SJSA1 (cell line): Measurements from ENCODE around the gene FXYD6. TPM values are rescaled to one million over a fixed set of nuclear protein-coding genes. Genes with fewer than 3 reads are reported as not detected.

Experiments
- DNase-seq, 2 experiments: peaks; one replicate each; pipeline ENCODE4 v3.0.0-alpha.2; 2015 to 2020; ENCODE audit warnings: low spot score in 2 of 2, low read depth in 1 of 2
- H3K27ac ChIP-seq: fragments of 250-450 bp; sonication (Bioruptor Pico); 2 replicates; pipeline ENCODE4 v1.5.1; 2020; ENCODE audit warnings: mild to moderate bottlenecking, moderate library complexity
- H3K27me3 ChIP-seq: fragments of 250-450 bp; sonication (Bioruptor Pico); replicated peaks from 2 replicates; pipeline ENCODE4 v1.5.1; 2020; ENCODE audit warnings: mild to moderate bottlenecking, moderate library complexity
- H3K36me3 ChIP-seq: fragments of 250-450 bp; sonication (Bioruptor Pico); 2 replicates; pipeline ENCODE4 v1.5.1; 2020; ENCODE audit warnings: mild to moderate bottlenecking
- H3K4me1 ChIP-seq: fragments of 250-450 bp; sonication (Bioruptor Pico); replicated peaks from 2 replicates; pipeline ENCODE4 v1.6.1; 2021; ENCODE audit warnings: mild to moderate bottlenecking
- H3K4me3 ChIP-seq: fragments of 250-450 bp; sonication (Bioruptor Pico); 2 replicates; pipeline ENCODE4 v1.5.1; 2020; ENCODE audit warnings: mild to moderate bottlenecking
- H3K9me3 ChIP-seq: fragments of 250-450 bp; sonication (Bioruptor Pico); replicated peaks from 2 replicates; pipeline ENCODE4 v1.5.1; 2020; ENCODE audit warnings: mild to moderate bottlenecking
- total RNA-seq: library from RNA; depleted of rRNA; stranded (reverse); fragments of >200 nt; shearing (Covaris generic); gene quantifications from 2 replicates; pipeline ENCODE4 v1.2.3, GENCODE V29; 2014

The FXYD6 gene
- total RNA-seq, 1 experiment from 2014 or later: 0.05 TPM

DNA sequence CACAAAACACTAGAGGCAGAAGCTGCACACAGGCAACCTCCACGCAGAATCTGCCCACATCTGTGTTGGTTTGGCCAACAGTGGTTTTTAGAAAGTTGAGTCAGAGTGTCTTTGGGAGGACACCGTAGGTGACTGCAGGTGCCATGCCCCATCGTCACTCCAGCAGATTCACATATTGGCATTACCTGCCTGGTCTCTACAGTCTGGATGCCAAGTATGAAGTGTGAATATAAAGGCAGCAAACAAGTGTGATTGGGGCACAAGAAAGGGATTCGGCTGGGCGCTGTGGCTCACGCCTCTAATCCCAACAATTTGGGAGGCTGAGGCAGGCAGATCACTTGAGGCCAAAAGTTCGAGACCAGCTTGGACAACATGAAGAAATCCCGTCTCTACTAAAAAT, 40.9 kb downstream of the FXYD6 start:
- H3K4me3 ChIP-seq: no peak overlapping the region
- H3K27ac ChIP-seq: no peak overlapping the region
- H3K36me3 ChIP-seq: no peaks in the 10 kb centered on the region
- H3K4me1 ChIP-seq: no peaks in the 10 kb centered on the region
- DNase-seq: no peak
- H3K9me3 ChIP-seq: no peaks in the 10 kb centered on the region
- no peaks in the 10 kb centered on the region for H3K27me3 ChIP-seq

DNA sequence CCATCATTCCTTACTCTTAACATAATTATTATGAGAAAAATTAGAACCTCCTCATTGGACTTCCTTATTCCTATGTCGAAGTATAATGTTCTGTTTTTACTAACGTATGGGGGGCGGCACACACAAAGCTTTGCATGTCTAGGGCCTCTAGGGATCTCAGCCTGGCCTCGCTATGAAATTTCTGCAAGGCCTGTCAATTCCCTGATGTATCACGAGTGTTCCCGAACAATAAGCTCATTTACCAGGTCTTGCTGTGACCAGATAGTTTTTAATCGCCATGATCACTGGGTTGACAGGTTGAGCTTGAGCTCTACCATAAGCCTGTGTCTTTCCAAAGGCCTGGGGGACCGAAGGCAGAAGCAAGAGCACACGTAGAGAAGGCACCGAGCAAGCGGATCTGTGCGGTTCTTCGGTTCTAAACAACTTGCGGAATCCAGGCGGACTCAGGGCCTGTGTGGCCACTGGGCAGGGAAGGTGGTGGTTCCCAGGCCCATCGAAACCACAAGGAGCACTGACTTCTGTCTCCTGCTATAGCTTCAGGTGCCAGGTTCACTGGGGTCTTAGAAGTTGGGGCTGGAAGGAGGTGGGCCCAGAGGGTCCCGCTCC, 41.5 kb downstream of the FXYD6 start:
- DNase-seq: no peak
- no peaks in the 10 kb centered on the region for H3K9me3 ChIP-seq
- H3K36me3 ChIP-seq: no peaks in the 10 kb centered on the region
- no peak overlapping the region for H3K27ac ChIP-seq
- H3K27me3 ChIP-seq: no peaks in the 10 kb centered on the region
- H3K4me1 ChIP-seq: no peaks in the 10 kb centered on the region
- no peak overlapping the region for H3K4me3 ChIP-seq

DNA sequence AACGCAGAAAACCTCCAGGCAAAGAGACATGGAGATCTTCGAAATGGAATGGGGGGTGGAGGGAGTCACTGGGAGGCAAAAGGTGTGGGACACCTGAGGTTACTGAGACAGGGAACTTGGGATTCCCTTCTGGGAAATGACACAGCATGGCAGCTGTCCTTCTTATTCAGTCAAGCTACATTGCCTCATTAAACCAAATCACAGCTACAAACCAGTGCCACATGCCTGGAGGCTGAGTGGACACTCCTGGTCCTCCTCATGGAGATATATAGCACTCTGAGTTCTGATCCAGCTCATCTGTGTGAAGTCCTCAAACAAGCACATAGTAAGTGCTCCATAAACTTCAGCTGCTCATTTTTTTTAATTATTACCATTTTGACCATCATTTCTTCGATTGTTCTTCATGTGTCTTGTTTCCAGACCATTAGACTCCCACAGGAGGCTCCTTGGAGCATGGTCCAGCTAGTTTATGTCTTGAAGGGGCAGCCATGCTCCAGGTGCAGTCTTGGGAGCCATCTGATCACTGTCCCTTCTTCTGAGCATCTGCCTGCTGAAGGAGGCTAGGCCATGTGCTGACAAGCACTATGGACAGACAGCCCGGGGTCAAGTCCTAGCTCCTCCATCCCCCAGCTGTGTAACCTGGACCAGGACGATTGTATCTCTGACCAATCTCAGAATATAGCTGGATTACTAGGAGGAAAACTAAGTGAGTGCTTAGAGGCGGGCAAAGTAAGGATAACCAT, 42.2 kb downstream of the FXYD6 start:
- no peaks in the 10 kb centered on the region for H3K4me1 ChIP-seq
- no peaks in the 10 kb centered on the region for H3K36me3 ChIP-seq
- H3K27me3 ChIP-seq: no peaks in the 10 kb centered on the region
- H3K9me3 ChIP-seq: no peaks in the 10 kb centered on the region
- no peak overlapping the region for H3K27ac ChIP-seq
- DNase-seq: no peak
- no peak overlapping the region for H3K4me3 ChIP-seq

DNA sequence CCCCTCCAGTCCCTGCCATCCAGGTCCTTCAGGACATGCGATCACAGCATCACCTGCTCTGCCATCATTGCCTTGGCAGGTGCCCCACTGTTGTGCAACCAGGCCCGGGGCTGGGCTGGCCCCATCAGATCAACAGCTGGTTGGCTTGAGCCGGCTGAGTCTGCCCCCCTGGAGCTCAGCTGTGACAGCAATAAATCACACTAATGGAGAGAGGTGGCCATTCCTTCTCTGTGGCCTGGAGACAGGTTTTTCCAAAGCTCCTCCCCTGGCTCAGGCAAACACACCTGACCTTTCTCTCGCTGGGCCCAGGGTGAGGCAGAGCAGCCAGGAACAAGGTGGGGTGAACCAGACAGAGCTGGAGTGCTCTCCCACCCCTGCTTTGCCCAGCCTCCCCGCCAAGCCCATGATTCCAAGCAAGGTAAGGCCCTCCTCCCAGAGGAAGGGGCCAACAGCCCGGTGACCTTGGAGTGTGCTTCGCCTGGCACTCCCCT, 43.0 kb downstream of the FXYD6 start:
- DNase-seq: no peak
- H3K27me3 ChIP-seq: no peaks in the 10 kb centered on the region

DNA sequence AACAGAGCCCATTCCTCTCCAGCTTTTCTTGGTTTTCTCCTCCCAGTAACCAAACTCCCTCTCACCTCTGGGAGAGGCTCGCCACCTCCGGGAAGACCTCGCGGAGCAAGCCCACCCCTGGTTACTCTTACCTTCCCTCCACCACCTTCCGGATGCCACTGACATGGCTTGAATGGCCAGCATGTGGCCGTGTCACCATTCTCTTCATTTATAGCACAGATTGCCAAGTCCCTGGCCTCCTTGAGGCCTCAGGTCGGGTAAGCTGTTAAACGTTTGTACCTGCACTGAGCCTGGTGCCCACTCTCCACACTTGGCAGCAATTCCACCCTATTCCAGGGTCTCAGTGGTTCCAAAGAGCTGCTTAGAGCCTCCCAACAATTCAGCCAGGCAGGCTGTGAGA, 43.9 kb downstream of the FXYD6 start:
- Histone ChIP-seq H3K27me3 (no peaks in the 10 kb centered on the region), H3K9me3 (no peaks in the 10 kb centered on the region), H3K4me3 (no peak overlapping the region), H3K4me1 (no peaks in the 10 kb centered on the region), H3K36me3 (no peaks in the 10 kb centered on the region), H3K27ac (no peak overlapping the region)
- DNase-seq: no peak

More for the DNA sequence above, 43.0 kb downstream of the FXYD6 start:
- Histone ChIP-seq H3K4me3 (no peak overlapping the region), H3K36me3 (no peaks in the 10 kb centered on the region), H3K4me1 (no peaks in the 10 kb centered on the region), H3K9me3 (no peaks in the 10 kb centered on the region), H3K27ac (no peak overlapping the region)

DNA sequence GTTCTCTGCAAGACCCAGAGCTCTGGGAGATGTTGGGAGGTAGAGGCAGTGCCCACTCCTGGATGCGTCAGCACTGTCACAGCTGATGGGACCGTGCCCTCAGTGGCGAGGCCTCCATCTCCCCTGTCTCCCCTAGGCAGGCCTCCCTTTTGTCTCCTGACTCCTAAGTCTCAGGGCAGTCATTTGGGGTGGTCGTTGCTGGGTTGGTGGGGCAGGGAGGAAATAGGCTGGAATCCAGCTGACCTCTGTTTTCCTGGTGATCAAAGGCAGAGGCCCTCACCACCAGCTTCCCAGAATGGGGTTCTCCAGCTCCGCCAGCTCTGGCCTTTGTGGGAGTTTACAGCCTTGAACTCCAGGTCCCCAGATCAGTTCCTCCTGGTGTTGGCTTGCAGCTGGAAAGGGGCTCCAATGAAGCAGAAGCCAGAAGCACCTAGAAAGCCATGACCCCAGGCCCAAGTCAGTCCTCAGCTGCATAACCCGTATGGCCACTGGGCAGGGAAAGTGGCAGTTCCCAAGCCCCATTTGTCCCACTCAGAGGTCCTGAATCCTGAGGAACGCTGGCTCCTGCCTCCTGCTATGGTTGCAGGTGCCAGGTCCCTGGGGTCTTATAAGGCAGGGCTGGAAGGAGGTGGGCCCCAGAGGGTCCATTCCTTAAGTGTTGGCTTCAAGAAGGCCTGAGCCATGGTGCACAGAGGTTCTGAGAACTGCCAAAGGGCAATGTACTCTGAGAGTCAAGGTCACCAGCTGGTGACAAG, 44.6 kb downstream of the FXYD6 start:
- no peak for DNase-seq
- Histone ChIP-seq H3K27ac (no peak overlapping the region), H3K4me3 (no peak overlapping the region), H3K4me1 (no peaks in the 10 kb centered on the region), H3K27me3 (no peaks in the 10 kb centered on the region), H3K36me3 (no peaks in the 10 kb centered on the region), H3K9me3 (no peaks in the 10 kb centered on the region)

DNA sequence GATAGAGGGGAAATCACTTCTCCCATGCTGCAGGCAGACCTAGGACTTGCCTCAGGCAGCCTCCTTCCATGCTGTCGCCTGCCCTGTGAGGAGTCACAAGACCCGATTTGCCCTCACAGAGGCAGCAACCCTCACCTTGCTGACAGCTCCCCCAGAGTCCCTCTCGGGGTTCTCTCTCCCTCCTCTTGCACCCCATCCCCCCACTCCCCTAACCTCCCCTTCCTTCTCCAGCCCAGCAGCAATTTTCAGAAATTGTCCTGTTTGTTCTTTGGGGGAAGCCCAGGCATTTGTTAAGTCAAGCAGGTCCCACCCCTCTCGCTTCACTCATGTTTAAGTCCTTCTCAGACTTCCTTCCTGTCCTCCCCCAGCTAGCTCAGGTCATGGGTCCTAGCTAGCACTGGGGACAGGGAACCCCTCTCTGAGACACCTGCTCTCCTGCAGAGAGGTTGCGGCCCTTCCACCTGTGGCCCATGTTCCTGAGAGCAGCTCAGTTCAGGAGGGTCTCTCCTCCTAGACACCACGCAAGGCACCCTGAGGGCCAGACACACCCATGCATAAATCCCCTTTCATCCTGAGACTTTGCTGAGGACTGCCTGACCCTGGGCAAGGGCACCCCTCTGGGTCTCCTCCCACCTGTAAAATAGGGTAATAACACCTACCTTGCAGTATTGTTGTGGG, 45.6 kb downstream of the FXYD6 start:
- Histone ChIP-seq H3K4me3 (no peak overlapping the region), H3K27ac (no peak overlapping the region), H3K9me3 (no peaks in the 10 kb centered on the region), H3K27me3 (no peaks in the 10 kb centered on the region), H3K4me1 (no peaks in the 10 kb centered on the region), H3K36me3 (no peaks in the 10 kb centered on the region)
- no peak for DNase-seq

DNA sequence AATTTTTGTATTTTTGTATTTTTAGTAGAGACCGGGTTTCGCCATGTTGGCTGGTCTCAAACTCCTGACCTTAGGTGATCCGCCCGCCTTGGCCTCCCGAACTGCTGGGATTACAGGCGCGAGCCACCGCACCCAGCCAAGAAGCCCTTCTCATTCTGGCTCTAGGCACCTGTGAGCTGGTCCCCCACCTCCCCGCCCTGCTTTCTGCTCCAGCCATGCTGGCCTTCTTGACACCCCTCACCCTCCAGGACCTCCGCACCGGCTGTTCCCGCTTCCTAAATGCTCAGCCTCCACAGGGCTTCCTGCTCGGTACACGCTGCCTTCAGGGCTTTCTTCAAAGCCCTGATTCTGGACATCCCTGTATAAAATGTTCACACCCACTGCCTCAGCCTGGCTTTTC, 46.4 kb downstream of the FXYD6 start:
- no peaks in the 10 kb centered on the region for H3K36me3 ChIP-seq

DNA sequence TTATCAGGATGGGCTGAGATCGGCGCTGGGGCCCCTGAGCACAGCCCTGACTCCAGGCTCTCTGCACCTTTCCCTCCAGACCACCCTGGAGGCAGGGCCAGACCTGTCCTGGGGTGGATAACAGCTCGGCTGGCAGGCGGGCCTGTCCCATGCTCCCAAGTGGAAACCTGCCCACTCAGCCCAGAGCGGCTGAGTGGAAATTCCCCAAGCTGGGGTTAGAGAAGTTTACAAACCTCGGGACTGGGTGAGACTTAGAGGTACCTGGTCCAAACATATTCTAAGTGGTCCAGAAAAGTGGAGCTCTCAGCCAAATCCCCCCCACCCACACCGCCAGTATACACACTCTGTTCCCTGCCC, 47.1 kb downstream of the FXYD6 start:
- no peak for DNase-seq
- no peak overlapping the region for H3K4me3 ChIP-seq
- no peak overlapping the region for H3K27ac ChIP-seq
- H3K36me3 ChIP-seq: no peaks in the 10 kb centered on the region
- H3K27me3 ChIP-seq: no peaks in the 10 kb centered on the region
- no peaks in the 10 kb centered on the region for H3K4me1 ChIP-seq
- no peaks in the 10 kb centered on the region for H3K9me3 ChIP-seq

More for the DNA sequence above, 46.4 kb downstream of the FXYD6 start:
- Histone ChIP-seq H3K4me1 (no peaks in the 10 kb centered on the region), H3K4me3 (no peak overlapping the region), H3K9me3 (no peaks in the 10 kb centered on the region), H3K27me3 (no peaks in the 10 kb centered on the region), H3K27ac (no peak overlapping the region)
- DNase-seq: no peak

DNA sequence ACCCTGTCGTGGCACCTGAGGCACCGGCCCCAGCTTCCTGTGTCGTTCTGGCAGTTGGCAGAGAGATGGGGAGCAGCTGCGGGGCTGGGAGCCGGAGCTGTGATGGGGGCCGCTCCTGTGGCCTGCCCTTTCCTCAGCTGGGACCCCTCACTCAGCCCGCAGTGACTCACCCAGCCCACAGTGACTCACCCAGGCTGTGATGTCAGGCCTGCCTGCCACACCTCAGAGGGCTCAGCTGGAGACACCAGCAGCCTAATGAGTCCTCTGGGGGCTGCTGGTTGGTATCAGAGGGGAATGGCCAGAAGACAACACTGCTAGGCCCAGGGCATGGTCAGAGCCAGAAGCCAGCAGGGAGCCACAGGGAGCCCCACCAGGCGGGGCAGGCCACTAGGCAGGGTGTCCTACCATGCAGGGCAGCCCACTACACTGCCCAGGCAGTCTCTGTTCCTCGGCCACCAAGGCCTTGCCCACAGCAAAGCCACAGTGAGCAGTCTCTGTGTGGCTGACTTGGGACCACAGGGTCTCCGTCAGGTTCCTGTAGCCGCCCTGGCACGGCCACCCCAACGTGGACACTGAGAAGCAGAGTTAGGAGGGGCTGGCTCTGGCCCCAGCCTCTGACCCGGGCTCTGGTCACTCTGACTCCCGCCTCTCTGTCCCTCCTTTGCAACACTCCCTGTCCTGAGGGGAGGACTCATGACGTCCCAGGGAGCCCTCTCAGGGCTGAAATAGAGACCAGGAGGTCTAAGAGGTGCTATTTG, 47.7 kb downstream of the FXYD6 start:
- DNase-seq: peak in 1 of 2 experiments; percentile 6
- no peaks in the 10 kb centered on the region for H3K4me1 ChIP-seq
- H3K4me3 ChIP-seq: no peak overlapping the region
- H3K27ac ChIP-seq: no peak overlapping the region
- no peaks in the 10 kb centered on the region for H3K9me3 ChIP-seq
- H3K36me3 ChIP-seq: no peaks in the 10 kb centered on the region
- H3K27me3 ChIP-seq: no peaks in the 10 kb centered on the region

DNA sequence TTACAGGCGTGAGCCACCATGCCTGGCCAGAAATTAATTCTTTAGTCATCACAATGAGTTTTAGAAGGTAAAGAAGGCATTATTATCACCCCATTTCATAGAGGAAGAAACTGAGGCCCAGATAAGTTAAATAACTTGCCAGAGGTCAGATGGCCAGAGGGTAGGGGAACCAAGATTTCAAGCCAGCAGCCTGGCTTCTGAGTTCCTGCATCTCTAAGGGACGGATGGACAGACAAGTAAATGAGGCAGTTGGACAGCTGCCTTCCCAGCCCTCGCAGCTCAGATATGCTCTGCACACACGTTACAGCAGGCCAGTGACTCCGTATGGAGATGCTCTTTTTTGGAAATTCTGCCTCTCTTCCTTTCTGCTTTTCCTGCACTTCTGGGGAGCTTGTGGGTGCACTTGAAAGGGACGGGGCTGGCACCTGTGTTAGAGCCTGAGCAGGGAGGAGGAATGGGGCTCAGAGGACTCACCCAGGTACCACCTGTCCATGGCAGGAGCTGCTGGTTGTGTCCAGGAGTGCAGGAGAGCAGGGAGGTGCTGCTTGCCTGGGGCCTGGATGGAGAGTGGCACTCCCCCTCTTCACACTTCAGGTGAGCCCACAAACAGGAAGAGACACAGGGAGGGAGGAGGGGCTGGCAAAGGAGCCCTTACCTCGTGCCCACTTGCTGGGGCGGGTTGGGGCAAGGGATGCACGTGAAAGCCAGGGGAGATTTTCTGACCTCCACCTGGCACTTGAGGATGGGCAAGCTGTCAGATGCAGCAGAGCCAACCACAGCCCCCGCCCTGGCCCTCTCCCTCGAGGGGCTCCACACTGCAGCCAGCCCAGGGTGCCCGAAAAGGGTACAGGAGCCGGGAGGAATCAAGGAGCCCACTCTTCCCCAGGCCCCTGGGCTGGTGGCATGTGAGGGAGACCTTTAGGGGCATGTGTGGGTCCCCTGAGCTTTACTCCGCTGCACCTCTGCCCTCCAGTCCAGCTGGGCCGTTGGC, 48.6 kb downstream of the FXYD6 start:
- H3K27ac ChIP-seq: no peak overlapping the region
- no peaks in the 10 kb centered on the region for H3K9me3 ChIP-seq
- DNase-seq: no peak
- H3K36me3 ChIP-seq: no peaks in the 10 kb centered on the region
- no peaks in the 10 kb centered on the region for H3K27me3 ChIP-seq
- H3K4me1 ChIP-seq: no peaks in the 10 kb centered on the region
- no peak overlapping the region for H3K4me3 ChIP-seq

DNA sequence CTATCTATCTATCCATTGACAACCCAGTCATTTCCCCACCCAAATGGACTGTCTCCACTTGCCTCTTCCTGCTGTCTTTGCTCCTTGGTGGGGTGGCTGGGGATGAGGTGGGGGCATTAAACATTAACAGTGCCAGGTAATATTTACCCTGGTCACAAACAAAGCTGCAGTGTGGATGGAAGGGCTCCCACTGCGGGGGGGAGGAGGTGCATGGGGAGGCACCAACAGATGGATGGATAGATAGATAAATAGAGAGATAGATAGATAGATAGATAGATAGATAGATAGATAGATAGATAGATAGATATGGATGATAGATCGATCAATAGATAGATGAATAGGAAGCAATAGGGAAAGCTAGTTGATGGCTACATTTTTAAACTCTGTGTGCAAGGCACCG, 49.6 kb downstream of the FXYD6 start:
- DNase-seq: no peak

More for the DNA sequence above, 49.6 kb downstream of the FXYD6 start:
- Histone ChIP-seq H3K4me1 (no peaks in the 10 kb centered on the region), H3K27me3 (no peaks in the 10 kb centered on the region), H3K9me3 (no peaks in the 10 kb centered on the region), H3K4me3 (no peak overlapping the region), H3K36me3 (no peaks in the 10 kb centered on the region), H3K27ac (no peak overlapping the region)
